ENCODE data around the gene PHF21A.
A peak's percentile ranks its signal among the peaks of the same experiment; 100 is the strongest.
"Not testable (repeated sequence)": the region's sequence is repeated elsewhere in the genome, so short reads cannot be mapped to it uniquely, and the experiment has no call there.

PHF21A gene

DNA sequence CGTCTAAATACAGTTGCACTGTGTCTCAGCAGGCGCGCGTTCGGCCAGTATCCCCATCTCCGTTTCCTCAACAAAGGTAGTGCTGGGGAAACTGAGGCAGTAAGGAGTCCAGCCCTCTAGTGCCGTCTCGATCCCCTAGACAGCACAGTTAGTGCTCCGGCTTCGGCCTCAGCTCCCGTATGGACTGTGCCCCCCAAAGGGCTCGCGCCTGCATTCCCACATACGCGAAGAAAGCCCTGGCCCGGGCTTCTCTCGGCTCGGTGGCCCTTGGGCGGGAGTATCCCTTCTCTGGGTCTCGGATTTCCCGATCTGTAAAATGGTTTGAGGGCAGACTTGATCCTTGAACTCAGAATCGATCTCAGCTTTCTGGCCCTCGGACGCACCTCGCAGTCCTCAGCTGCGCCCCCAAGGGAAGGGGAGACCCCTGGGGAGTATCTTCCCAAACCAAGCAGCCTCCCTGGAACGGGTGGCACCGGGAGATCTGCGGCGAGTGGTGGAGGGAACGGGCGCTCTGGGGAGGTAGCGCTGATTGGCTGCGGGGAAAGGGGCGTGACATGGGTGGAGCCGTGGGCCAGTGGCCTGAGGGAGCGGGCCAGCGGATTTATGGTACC lies 202.8 kb downstream of the PHF21A start:
- DNase-seq: peak; percentile 20

DNA sequence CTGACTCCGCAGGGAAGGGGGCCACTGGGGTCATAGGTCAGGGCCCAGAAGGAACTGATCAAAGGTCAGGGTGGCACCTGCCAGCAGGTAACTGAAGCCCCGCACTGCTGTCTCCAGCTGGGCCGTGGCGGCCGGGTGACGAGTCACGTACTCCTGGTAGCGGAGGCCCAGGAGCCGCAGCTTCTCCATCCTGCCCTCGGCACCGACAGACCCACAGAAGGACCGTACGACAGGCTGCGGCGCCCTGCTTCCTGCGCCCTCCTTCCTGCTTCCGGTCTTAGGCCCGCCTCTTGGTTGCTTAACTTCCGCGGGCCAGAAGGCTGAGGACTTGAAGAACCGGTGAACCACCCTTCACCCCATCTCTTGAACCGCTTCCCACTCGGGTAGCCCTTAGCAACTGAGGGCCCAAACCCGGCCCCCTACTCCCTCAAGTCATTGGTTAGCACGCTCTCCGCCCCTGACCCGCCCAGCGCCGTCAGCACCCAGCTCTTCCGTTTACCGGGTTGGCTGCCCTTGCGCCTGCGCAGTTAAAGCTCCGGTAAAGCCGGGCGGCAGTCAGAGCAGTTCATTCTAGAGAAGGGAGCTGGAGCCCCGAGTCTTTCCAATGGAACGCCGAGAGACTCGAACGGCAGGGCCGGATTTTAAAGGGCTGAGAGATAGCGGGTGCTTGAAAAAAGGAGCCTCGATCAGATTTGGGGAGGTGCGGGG lies 203.5 kb downstream of the PHF21A start, which contains the start of gene PEX16:
Gene PEX16 (minus strand): TSS at position 255 of the 708 bp plus-strand sequence. CDS start 66 bp downstream, at position 189.
- DNase-seq: peak; percentile 98

DNA sequence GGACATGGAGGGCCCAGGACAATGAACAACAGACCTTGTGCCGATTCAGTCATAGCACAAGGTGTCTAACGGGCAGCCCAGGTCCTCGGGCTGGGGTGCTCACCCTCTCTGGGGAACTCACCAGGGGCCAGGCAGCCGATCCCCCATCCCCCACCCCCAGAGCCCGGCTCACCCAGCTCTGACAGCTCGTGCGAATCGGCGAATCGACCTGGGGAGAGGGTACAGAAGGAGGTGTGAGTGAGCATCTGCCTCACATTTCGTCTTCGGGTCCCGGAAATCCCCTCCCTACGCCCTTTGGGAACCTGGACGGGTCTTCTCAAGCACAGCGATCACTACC lies 204.0 kb downstream of the PHF21A start:
- DNase-seq: no peak

DNA sequence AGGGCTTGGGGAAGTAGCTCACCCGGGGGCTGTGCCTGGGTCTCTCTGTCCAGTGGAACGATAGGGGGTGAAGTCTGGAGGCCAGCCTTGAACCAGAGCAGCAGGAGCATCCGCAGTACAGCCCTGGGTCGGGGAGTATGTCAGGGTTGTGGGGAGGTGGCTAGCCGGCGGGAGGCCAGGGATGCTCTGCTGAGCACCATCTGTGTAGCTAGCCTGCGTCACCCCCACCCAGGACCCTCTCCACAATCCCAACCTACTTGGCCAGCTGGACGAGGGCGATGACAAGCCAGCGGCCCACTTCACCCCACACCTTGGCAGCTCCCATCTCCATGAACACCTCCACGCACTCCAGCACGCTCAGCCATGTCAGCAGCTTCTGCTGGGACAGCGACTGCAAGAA lies 205.8 kb downstream of the PHF21A start:
- DNase-seq: no peak

DNA sequence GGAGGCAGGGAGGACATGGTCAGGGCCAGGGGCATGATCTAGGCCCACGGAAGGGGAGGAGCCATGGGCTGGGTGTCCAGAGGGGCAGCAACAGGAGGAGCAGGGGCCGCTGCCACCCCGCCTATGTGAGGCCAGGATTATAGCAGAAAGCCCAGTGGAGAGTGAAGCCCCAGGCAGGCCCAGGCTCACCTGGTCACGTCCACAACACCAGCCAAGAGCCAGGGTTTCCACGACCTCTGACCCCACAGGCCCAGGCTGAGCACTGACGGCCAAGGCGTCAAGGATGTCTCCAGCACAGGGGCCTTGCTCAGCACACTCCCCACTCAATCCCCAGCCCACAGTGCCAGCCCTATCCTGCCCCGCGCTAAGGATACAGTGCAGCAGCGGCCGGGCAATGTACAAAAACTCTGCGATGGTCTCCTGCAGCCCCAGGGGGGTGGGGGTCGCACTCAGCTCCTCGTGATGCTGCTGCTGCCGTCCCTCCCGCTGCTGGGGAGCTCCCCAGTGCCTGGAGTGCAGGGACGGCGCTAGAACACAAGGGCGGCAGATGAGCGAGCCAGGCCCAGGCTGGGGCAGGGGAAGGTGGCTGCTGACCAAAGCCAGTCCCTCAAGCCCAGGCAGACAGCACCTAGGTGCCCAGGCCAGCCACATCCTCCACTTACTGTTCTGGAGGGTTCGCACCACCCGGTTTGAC lies 207.2 kb downstream of the PHF21A start:
- DNase-seq: no peak

DNA sequence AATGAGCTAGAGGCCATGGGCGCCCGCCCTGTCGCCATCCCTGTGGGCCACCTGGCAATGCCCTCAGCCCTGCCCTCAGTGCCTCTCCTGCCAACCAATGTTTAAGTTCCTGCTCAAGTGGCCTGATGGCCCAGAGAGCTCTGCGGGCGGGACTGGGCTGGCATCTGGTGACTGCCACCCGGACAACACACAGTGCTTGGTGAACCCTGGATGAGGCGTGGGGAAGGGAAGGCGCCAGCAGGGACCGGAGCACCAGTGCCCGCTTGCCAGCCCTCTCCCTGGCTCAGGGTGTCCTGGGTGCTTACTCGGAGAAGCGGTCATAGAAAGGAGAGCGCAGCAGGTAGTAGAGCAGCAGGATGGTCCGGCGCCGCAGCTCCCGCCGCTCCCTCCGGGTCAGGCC lies 207.7 kb downstream of the PHF21A start:
- DNase-seq: no peak

DNA sequence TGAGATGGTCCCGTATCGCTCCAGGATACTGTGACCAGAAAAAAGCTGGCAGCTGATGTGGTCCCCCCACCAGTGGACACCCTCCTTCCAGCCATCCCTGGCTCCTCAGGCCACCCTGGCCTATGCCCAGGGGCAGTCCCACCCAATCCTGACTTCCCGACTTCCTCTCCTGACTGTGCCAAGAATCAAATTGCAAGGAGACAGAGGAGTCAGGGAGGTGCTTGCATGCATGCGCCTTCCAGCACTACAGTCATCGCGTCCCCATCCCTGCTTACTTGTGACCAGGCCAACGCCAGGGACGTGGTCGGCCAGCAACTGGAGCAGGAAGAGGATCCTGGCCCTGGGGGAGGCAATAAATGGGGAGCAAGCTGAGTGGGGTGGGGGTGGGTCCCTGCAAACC lies 210.6 kb downstream of the PHF21A start:
- no peak for DNase-seq

DNA sequence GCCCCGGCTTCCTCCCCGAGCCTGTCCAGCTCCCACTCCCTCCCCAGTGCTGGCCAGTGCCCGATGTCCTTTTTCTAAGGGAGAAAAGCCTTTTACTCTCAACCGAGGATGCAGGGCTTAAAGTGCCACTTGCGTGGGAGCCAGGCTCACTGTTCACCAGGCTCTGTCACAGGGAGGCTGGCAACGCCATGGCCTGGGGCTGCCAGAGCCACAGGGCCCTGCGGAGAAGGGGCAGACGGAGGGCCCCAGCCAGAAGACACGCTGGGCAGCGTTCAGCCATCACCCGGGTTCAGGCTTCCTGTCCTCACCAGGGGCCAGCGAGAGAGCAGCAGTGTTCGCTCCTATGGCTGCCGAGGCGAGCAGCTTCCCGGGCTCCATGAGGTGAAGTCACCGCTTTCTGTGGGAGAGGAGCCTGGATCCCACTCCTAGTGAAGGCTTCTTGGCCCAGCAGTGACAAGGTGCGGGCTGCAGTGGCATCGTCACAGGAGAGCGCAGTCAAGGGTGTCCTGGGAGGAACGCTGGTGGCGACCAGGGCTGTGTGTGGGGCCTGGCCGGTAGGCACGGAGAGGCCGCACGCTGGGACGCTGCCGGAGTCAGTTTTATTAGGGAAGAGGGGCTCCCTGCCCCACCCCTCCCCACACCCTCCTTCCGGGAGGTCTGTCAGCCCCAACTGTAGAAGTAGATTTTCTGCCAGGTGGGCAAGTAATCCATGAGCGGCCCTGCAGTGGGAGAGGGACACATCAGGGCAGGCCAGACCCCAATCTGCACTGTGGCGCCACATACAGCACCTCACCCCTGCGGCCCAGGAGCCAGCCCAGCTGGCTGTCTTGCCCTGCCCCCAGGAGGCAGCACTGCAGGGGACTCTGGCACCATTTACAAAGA lies 211.4 kb downstream of the PHF21A start:
- no peak for DNase-seq

DNA sequence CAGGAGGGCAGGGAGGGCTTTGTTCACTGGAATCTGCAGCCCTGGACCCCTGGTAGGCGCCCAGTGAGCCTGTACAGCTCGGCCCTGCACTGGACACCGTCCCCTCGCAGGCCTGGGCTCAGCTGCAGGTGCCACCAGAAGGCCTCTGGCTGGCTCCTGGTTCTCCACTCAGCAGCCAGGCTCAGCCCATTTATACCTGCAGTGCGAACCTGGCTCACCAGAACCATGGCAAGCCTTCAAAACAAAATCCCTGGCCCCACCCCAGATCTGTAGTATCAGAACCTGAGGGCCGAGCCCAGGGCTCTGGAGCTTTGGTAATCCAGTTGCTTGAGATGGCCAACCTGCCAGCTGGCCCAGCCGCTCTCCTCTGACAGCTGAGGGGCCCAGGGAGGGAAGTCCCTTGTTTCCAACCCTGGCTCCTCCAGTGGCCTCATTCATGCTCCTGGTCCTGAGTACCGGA lies 213.3 kb downstream of the PHF21A start:
- DNase-seq: no peak

DNA sequence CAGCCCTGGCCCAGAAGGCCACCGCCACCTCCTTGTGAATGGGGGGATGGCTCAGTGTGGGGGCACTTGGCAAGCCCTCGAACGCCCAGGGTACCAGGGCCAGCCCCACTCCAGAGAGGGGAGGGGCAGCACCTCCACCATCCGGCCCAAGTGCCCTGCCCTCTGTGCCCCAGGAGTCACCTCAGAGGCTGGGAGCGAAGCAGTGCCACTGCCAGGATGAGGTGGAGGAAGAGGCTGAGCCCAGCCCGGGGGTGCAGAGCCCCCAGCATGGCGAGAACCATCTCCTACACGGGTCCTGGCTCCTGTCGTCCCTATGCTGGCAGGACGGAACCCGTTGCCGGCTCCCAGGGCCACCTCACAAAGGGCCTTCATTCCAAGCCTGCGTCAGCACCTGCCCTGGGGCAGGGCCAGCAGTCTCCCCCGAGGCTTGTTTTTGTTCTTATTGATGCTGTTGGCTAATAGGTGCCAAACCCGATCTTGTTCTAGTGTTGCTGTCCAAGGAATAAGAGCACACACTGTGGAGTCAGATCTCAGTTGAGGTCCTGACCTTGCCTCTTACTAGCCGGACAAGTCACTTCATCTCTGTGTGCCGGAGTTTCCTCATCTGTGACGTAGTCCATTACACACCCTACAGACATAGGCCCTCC lies 214.2 kb downstream of the PHF21A start, which contains the start of gene FREY1:
Gene FREY1 (minus strand): TSS at position 307 of the 647 bp plus-strand sequence. CDS start 26 bp downstream, at position 281.
- no peak for DNase-seq

DNA sequence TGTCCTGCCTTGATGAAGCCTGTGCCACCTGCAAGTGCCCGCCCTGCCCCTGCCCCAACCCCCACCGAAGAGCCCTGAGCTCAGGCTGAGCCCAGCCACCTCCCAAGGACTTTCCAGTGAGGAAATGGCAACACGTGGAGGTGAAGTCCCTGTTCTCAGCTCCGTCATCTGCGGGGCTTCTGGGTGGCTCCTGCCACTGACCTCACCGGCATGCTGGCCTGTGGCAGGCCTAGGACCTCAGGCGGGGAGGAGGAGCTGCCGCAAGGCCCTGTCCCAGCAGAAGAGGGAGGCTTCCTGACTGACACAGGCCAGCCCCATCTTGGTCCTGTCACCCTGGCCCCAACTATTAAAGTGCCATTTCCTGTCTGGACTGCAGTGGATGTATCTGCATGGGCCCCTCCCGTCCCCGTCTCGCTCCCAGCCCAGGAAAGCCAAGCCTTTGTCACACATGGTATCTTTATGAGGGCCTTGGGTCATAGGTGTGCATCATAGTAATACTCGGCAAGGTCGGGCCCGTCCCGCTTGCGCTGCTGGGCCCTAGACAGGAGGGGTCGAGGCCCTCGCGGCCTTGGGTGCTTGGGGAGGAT lies 215.1 kb downstream of the PHF21A start:
- no peak for DNase-seq

DNA sequence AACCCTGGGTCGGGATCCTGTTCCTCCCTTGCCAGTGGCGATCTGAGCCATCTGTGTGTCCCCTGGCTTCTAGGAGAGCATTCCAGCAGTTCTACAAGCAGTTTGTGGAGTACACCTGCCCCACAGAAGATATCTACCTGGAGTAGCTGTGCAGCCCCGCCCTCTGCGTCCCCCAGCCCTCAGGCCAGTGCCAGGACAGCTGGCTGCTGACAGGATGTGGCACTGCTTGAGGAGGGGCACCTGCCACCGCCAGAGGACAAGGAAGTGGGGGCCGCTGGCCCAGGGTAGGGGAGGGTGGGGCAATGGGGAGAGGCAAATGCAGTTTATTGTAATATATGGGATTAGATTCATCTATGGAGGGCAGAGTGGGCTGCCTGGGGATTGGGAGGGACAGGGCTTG lies 215.7 kb downstream of the PHF21A start:
- not testable (repeated sequence) for DNase-seq

DNA sequence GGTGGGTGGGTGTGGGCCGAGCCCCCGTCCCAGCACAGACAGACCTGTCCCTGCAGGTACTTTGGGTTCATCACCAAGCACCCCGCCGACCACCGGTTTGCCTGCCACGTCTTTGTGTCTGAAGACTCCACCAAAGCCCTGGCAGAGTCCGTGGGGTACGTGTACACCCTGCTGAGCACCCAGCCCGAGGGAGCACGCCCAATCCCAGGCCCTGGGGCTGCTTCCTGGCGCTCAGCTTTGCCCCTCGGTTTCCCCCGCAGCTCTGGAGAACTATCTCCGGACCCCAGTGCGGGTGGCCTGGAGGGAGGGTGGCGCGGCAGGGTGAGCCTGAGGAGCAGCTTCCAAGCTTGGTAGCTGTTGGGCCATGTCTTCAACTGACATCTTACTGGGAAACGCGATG lies 216.2 kb downstream of the PHF21A start:
- no peak for DNase-seq

DNA sequence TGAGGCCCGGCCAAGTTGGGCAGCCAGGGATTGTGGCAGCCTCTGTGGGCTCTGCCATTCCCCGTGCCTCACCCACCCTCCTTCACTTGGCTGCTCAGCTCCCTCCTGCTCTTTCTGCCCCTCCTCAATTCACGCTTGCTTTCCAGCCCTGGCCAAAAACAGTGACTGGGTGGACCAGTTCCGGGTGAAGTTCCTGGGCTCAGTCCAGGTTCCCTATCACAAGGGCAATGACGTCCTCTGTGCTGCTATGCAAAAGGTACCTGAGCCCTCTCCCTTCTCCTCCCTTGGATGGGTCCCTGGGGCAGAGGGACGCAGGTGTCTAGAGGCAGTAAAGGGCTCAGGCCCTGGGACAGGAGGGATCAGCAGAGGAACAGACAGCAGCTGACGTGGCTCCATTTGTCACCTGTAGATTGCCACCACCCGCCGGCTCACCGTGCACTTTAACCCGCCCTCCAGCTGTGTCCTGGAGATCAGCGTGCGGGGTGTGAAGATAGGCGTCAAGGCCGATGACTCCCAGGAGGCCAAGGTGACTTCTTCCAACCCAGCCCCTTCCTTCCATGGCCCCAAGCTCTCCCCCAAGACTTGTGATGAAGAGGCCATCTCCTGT lies 216.8 kb downstream of the PHF21A start:
- no peak for DNase-seq

DNA sequence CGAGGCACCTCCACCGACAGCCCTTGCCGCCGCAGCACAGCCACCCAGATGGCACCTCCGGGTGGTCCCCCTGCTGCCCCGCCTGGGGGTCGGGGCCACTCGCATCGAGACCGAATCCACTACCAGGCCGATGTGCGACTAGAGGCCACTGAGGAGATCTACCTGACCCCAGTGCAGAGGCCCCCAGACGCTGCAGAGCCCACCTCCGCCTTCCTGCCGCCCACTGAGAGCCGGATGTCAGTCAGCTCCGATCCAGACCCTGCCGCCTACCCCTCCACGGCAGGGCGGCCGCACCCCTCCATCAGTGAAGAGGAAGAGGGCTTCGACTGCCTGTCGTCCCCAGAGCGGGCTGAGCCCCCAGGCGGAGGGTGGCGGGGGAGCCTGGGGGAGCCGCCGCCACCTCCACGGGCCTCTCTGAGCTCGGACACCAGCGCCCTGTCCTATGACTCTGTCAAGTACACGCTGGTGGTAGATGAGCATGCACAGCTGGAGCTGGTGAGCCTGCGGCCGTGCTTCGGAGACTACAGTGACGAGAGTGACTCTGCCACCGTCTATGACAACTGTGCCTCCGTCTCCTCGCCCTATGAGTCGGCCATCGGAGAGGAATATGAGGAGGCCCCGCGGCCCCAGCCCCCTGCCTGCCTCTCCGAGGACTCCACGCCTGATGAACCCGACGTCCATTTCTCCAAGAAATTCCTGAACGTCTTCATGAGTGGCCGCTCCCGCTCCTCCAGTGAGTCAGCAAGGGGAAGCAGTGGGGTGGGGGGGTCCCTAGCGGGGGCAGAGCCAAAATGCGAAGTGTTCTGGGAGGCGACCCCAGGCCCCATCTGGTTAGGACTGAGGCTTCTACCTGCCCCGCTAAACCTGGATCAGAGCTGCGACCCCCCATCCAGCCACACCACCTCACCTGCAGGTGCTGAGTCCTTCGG lies 218.5 kb downstream of the PHF21A start:
- no peak for DNase-seq

DNA sequence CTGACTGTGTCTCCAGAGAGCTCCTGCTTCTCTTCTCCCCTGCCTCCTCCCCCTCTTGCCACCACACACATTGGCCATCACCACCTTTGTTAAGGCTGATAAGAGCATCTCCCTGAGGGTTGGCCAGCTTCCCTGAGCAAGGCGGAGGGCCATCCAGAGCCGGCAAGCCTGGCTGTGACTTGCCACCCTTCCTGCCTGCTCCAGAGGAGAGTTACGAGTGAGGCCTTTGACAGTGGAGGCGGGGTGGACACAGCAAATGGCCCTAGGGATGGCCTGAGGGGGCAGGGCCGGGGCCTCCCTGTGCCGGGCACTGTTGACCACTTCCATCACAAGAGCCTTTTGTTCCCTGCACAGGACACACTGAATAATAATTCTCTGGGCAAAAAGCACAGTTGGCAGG lies 219.6 kb downstream of the PHF21A start:
- DNase-seq: no peak

DNA sequence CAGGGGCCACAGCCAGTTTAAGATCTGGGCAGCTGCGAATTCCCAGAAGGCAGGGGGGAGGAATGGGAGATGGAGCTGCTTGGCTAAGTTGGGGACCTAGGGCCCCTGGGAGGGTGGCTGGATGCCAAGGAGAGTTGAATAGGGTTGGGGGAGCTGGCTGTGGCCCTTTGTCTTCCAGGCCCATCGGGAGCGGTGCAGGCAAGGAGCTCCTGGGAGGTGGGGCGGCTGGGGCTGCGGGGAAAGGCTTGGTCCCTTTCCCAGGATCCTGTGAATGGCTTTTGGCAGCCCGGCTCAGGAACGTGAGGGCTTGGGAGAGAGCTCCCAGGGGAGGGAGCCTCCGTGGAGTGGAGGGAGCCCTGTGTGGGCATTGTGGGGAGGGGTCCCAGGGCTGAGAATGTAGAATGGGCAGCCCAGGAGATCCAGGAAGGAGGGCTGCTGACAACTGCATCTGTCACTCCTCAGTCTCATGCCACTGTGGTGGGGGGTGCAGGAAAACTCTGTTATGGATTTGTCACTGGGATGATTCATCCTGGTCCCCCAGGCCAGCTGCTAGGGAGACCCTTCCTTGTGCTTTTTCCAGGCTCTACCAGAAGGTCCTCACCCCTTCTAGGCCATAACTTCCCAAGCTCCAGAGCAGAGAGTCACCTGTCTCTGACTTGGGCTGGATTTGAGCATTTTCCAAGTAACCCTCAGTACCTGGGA lies 220.2 kb downstream of the PHF21A start:
- DNase-seq: no peak

DNA sequence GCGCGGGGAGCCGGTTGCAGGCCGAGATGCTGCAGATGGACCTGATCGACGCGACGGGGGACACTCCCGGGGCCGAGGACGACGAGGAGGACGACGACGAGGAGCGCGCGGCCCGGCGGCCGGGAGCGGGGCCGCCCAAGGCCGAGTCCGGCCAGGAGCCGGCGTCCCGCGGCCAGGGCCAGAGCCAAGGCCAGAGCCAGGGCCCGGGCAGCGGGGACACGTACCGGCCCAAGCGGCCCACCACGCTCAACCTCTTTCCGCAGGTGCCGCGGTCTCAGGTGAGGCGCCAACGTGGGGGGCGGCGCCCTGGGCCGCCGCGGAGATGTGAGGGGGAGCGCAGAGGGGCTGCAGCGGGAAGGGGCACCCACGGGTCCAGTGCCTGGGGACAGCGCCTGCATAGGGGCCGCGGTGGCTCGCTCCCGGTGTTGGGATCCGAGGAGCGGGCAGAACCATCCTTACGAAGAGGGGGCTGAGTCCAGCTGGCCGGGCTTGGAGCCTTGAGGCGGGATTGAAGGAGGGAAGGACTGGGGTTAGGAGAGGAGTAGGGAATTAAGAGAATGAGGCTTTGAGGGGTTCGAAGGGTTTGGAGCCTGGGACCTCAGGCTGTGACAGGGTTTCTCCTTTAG lies 221.0 kb downstream of the PHF21A start:
- DNase-seq: not testable (repeated sequence)

DNA sequence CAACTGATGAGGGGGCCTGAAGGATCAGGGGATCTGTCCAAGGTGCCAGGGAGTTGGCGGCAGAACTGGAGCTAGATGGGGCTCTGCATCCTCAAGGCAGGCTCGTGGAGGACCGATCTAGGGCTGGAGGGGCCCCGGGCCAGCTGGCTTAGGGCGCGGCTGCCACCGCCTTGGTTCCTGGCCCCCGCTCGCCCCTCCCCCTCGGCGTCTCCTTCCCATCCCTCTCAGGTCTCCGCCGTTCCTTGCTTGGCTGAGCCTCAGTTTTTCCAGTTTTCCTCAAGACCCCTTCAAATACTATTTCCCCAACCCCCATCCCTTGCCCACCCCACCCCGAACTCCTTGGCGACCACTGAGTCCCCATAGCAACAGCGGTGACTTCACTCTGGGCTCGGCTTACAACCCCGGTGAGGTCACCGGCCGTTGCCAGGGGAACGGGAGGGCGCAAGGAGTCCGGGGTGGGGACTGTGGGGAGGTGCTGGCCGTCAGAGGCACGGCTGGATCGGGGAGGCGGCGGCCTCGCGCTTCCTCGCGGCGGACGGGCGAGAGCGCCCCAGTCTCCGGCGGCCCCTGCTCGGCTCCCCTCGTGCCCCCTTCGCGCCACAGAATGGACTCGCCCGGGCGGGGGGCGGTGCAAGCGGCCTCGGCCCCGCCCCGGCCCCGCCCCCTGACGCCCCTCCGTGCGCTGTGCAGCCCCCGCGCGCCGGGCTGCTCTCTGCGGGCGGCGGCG lies 221.6 kb downstream of the PHF21A start:
- no peak for DNase-seq
